IMR-90 (cell line): ENCODE results near the gene MT1A.

Experiments
- MAZ ChIP-seq: IDR thresholded peaks from 2 replicates; pipeline ENCODE4 v1.6.1; 2012; ENCODE audit warnings: low read depth, mild to moderate bottlenecking, low read length, improper control_type of control experiment, moderate library complexity, borderline replicate concordance
- RAD21 ChIP-seq: IDR thresholded peaks from 2 replicates; pipeline ENCODE4 v1.6.1; 2012; ENCODE audit warnings: low read length, improper control_type of control experiment
- TF ChIP-seq, protein P1 (sequence below): conservative IDR thresholded peaks from 2 replicates; pipeline ENCODE4 v1.5.1; 2012; ENCODE audit warnings: mild to moderate bottlenecking, low read depth, low read length, improper control_type of control experiment

- no peak for TF ChIP-seq MAZ
- no peak for TF ChIP-seq RAD21
- TF ChIP-seq, protein P1, sequence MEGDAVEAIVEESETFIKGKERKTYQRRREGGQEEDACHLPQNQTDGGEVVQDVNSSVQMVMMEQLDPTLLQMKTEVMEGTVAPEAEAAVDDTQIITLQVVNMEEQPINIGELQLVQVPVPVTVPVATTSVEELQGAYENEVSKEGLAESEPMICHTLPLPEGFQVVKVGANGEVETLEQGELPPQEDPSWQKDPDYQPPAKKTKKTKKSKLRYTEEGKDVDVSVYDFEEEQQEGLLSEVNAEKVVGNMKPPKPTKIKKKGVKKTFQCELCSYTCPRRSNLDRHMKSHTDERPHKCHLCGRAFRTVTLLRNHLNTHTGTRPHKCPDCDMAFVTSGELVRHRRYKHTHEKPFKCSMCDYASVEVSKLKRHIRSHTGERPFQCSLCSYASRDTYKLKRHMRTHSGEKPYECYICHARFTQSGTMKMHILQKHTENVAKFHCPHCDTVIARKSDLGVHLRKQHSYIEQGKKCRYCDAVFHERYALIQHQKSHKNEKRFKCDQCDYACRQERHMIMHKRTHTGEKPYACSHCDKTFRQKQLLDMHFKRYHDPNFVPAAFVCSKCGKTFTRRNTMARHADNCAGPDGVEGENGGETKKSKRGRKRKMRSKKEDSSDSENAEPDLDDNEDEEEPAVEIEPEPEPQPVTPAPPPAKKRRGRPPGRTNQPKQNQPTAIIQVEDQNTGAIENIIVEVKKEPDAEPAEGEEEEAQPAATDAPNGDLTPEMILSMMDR: no peak
Measured at GRCh38 chr16:56670620-56670934, 32.1 kb downstream of the MT1A start.
